HG03103 (cell line): ENCODE results near the gene STARD9.

Experiments used
- ATAC-seq: cut with Tn5 transposase; IDR thresholded peaks from one replicate; pipeline ENCODE4 v1.9.1; 2021; ENCODE audit warnings: low read depth; ENCODE audit not compliant: unreplicated experiment

STARD9 gene

GRCh38 chr15:42725331-42725903, 150.0 kb downstream of the STARD9 start:
- no peak for ATAC-seq

GRCh38 chr15:42726114-42726513, 150.7 kb downstream of the STARD9 start:
- no peak for ATAC-seq

- ATAC-seq = no peak
Measured at GRCh38 chr15:42727750-42728381, 152.5 kb downstream of the STARD9 start.

GRCh38 chr15:42728560-42728959, 153.2 kb downstream of the STARD9 start:
- ATAC-seq = no peak

- ATAC-seq = no peak
Measured at GRCh38 chr15:42728972-42729371, 153.6 kb downstream of the STARD9 start.

GRCh38 chr15:42729409-42729808, 154.0 kb downstream of the STARD9 start:
- no peak for ATAC-seq

- ATAC-seq = no peak
Measured at GRCh38 chr15:42730135-42730534, 154.7 kb downstream of the STARD9 start.

- ATAC-seq = no peak
Measured at GRCh38 chr15:42730536-42730935, 155.1 kb downstream of the STARD9 start.

GRCh38 chr15:42731461-42731860, 156.1 kb downstream of the STARD9 start:
- ATAC-seq = no peak

- no peak for ATAC-seq
Measured at GRCh38 chr15:42732095-42732827, 156.9 kb downstream of the STARD9 start.

- ATAC-seq = no peak
Measured at GRCh38 chr15:42733027-42733426, 157.6 kb downstream of the STARD9 start.

GRCh38 chr15:42734076-42734672, 158.8 kb downstream of the STARD9 start:
- no peak for ATAC-seq

GRCh38 chr15:42735382-42736165, 160.2 kb downstream of the STARD9 start:
- no peak for ATAC-seq

- ATAC-seq = peak; percentile 7
Measured at GRCh38 chr15:42736178-42736792, 160.9 kb downstream of the STARD9 start.

- peak; percentile 68 for ATAC-seq
Measured at GRCh38 chr15:42736793-42737528, 161.6 kb downstream of the STARD9 start, which contains the start of gene CDAN1. TSS of gene CDAN1 (minus strand) at chr15:42737128. CDS start at chr15:42737102, 26 bp downstream.

- no peak for ATAC-seq
Measured at GRCh38 chr15:42737529-42738328, 162.3 kb downstream of the STARD9 start.

GRCh38 chr15:42741710-42742109, 166.3 kb downstream of the STARD9 start:
- no peak for ATAC-seq

GRCh38 chr15:42742149-42742548, 166.7 kb downstream of the STARD9 start:
- ATAC-seq = no peak

- no peak for ATAC-seq
Measured at GRCh38 chr15:42744195-42744594, 168.8 kb downstream of the STARD9 start.
